ENCODE data around the gene ADAMTS1. TPM values are rescaled to one million over a fixed set of nuclear protein-coding genes. Genes with fewer than 3 reads are reported as not detected.

The ADAMTS1 gene
- total and polyA plus RNA-seq, 2 donors (not counting 3 experiments of a cell fraction or from before 2014, with no cell fraction given): 15.4 to 16.3 TPM

GRCh38 chr21:26800970-26801431 is 44.2 kb downstream of the ADAMTS1 start:
- H3K9ac ChIP-seq (replicated peaks; ENCODE audit: extremely low read depth, insufficient read depth, low read length): no peak overlapping the region
- H3K9me1 ChIP-seq (replicated peaks; ENCODE audit: control insufficient read depth, extremely low read depth, insufficient read depth, low read length): no peaks in the 10 kb centered on the region
- peaks cover 0 to 4% of the 10 kb centered on the region in 2 experiments for H3K27me3 ChIP-seq (ENCODE audit: control insufficient read depth in 2 of 2, insufficient read depth in 2 of 2, low read length in 2 of 2)
- H3K27ac ChIP-seq (ENCODE audit: insufficient read depth, low read depth, low read length): no peak overlapping the region
- CTCF ChIA-PET: interaction anchor here (0.8 to 1.6 kb wide), 2 partner anchors 15 to 899 kb away, joined by 4 to 5 read pairs; no protein-coding TSS in a partner anchor
- no peaks in the 10 kb centered on the region for H4K20me1 ChIP-seq (replicated peaks; ENCODE audit: control insufficient read depth, extremely low read depth, insufficient read depth, low read length)
- H3K79me2 ChIP-seq (ENCODE audit: control insufficient read depth, insufficient read depth, low read length): no peaks in the 10 kb centered on the region
- no peaks in the 10 kb centered on the region for H3K9me3 ChIP-seq (replicated peaks; ENCODE audit: control insufficient read depth, insufficient read depth, low read length)
- POLR2A ChIA-PET: no interaction called here
- H3K36me3 ChIP-seq (ENCODE audit: control insufficient read depth in 2 of 2, extremely low read depth in 1 of 2, insufficient read depth in 2 of 2, low read length in 2 of 2): no peaks in the 10 kb centered on the region
- H3K4me3 ChIP-seq (replicated peaks in 1 of 3; ENCODE audit: insufficient read depth in 1 of 3, low read depth in 1 of 3, low read length in 3 of 3): no peak overlapping the region
- H3K4me2 ChIP-seq (ENCODE audit: insufficient read depth, low read length): no peak overlapping the region
- no peak for FAIRE-seq
- BruUV-seq (replicated peaks): no TSS peak
- H2AFZ ChIP-seq (ENCODE audit: low read depth, low read length): no peak overlapping the region
- H3K4me1 ChIP-seq (ENCODE audit: control insufficient read depth, extremely low read depth, insufficient read depth, low read length): no peaks in the 10 kb centered on the region
- DNase-seq (ENCODE audit: low read depth, low spot score): no peak
- intact Hi-C loops (cut with micrococcal nuclease) (no loop called here), dilution Hi-C loops (cut with MboI; ENCODE audit: extremely low pct_ligation_motif_present, low sequenced_read_pairs) (no loop called here)
- TF ChIP-seq MAX (IDR thresholded peaks at IDR 0.05; ENCODE audit: insufficient read depth, insufficient read length): no peak
- TF ChIP-seq JUN (IDR thresholded peaks at IDR 0.05; ENCODE audit: borderline replicate concordance, insufficient read depth, insufficient read length, low read depth): no peak
- TF ChIP-seq FOS (IDR thresholded peaks at IDR 0.05; ENCODE audit: borderline replicate concordance, insufficient read depth, low read length): no peak
- no peak for TF ChIP-seq MYC (IDR thresholded peaks at IDR 0.05; ENCODE audit: low read depth, low read length)
- no peak for TF ChIP-seq POLR2AphosphoS5 (IDR thresholded peaks at IDR 0.05; ENCODE audit: insufficient read depth, low read depth, low read length)
- no peak for TF ChIP-seq POLR2A (IDR thresholded peaks at IDR 0.05; ENCODE audit: low read depth, low read length)
- TF ChIP-seq GATA2 (IDR thresholded peaks at IDR 0.05; ENCODE audit: insufficient read depth, insufficient read length, low read depth, low read length): no peak
- TF ChIP-seq EZH2 (IDR thresholded peaks at IDR 0.05; ENCODE audit: borderline replicate concordance, low read depth, low read length, severe bottlenecking): no peak
- TF ChIP-seq CTCF (IDR thresholded peaks at IDR 0.05; ENCODE audit: extremely low read depth in 1 of 2, insufficient read depth in 1 of 2, low read depth in 1 of 2, low read length in 2 of 2): no peak

Data from endothelial cell of umbilical vein (primary cell).